ENCODE data around the gene ISG20.

DNA sequence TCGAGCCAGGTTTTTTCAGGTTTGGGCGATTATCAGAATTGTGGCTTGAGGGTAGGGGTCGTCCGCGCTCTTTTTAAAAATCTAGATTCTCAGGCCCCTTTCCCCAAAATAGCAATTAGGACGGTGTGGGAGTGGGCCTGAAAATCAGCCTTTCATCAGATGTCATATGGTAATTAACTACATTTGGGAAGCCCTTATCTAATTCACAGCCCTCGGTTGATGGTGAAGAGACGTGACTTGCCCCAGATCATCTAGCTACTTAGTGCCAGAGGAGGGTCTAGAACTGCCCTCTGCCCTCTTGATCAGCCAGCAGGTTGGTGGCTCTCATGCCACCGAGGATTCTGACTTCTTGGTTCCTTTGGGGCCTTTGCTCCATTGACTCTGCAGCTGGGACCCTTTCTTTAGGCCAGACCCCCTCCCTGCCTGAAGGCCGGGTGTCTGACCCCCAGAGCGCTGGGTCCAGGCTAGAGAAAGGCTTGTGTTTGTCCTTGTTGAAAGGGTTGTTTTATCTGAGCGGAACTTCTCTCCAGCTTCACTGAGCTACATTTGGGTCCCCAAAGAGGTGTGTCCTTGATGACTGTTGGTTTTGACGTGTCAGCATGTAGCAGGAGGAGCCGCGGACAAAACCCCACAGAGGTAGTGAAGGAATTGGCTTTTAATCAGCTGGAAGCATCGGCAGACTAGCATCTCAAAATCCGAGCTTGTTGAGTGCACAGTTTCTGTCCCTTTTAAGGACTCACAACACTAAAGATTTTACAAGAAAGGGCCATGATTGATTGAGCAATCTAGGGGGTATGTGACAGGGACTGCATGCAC, 16.8 kb upstream of the ISG20 start:
- TF ChIP-seq BCL11A (IDR thresholded peaks at IDR 0.05; ENCODE audit: low read depth in 2 of 2, low read length in 2 of 2) (no peak), TBP (IDR thresholded peaks at IDR 0.05; ENCODE audit: low read depth, low read length) (no peak), BRCA1 (IDR thresholded peaks at IDR 0.05; ENCODE audit: low read depth, low read length) (no peak)
- TF ChIP-seq, protein P1, sequence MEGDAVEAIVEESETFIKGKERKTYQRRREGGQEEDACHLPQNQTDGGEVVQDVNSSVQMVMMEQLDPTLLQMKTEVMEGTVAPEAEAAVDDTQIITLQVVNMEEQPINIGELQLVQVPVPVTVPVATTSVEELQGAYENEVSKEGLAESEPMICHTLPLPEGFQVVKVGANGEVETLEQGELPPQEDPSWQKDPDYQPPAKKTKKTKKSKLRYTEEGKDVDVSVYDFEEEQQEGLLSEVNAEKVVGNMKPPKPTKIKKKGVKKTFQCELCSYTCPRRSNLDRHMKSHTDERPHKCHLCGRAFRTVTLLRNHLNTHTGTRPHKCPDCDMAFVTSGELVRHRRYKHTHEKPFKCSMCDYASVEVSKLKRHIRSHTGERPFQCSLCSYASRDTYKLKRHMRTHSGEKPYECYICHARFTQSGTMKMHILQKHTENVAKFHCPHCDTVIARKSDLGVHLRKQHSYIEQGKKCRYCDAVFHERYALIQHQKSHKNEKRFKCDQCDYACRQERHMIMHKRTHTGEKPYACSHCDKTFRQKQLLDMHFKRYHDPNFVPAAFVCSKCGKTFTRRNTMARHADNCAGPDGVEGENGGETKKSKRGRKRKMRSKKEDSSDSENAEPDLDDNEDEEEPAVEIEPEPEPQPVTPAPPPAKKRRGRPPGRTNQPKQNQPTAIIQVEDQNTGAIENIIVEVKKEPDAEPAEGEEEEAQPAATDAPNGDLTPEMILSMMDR (IDR thresholded peaks at IDR 0.05; ENCODE audit: control extremely low read depth in 1 of 3, insufficient read depth in 1 of 3, low read depth in 1 of 3, low read length in 3 of 3), result no peak
